ENCODE data around the gene IMP3.

- no peak for TF ChIP-seq SIN3A (IDR thresholded peaks at IDR 0.05; ENCODE audit: borderline replicate concordance in 2 of 2, control insufficient read depth in 1 of 2, low read depth in 2 of 2, low read length in 2 of 2)
- TF ChIP-seq JUND (IDR thresholded peaks at IDR 0.05; ENCODE audit: borderline replicate concordance, low read depth, low read length) = no peak
- no peak for TF ChIP-seq JUND (tag; IDR thresholded peaks at IDR 0.05; ENCODE audit: borderline replicate concordance, low read depth, low read length)
- no peak for TF ChIP-seq TAF1 (IDR thresholded peaks at IDR 0.05; ENCODE audit: control insufficient read depth, extremely low read depth, insufficient read depth, low read length, severe bottlenecking)
- no peak for TF ChIP-seq ZNF639 (CRISPR knock-in tag; conservative IDR thresholded peaks at IDR 0.05 in 1 of 2, IDR thresholded peaks at IDR 0.05 in 1 of 2)
- TF ChIP-seq E2F8 (IDR thresholded peaks at IDR 0.05; ENCODE audit: low read depth, partially characterized antibody) = no peak
- TF ChIP-seq CTBP1 (IDR thresholded peaks at IDR 0.05; ENCODE audit: borderline replicate concordance) = no peak
- TF ChIP-seq EP300 (IDR thresholded peaks at IDR 0.05; ENCODE audit: low read length) = no peak
- no peak for TF ChIP-seq NR3C1 (CRISPR knock-in tag; IDR thresholded peaks at IDR 0.05)
These were observed 13.4 kb upstream of the IMP3 start for GRCh38 chr15:75653347-75653913.
